GM13976 (cell line): ENCODE data around the gene F5.

ENCODE experiments used
- DNase-seq: peaks from one replicate; pipeline ENCODE4 v3.0.0; 2012; ENCODE audit warnings: low spot score
- in situ Hi-C: fragments of 300-500 bp; cut with MboI; formaldehyde crosslinking; loops from one replicate; pipeline ENCODE4 v1.12.0; 2022; ENCODE audit warnings: low sequenced_read_pairs, mixed read lengths, inconsistent platforms; ENCODE audit not compliant: unreplicated experiment
- TF ChIP-seq, protein P1 (sequence below): IDR thresholded peaks from 2 replicates; pipeline ENCODE4 v1.5.1; 2012; ENCODE audit warnings: borderline replicate concordance, mild to moderate bottlenecking; ENCODE audit not compliant: insufficient read depth; ENCODE audit errors: extremely low read depth, missing control alignments, control extremely low read depth

The F5 gene

DNA sequence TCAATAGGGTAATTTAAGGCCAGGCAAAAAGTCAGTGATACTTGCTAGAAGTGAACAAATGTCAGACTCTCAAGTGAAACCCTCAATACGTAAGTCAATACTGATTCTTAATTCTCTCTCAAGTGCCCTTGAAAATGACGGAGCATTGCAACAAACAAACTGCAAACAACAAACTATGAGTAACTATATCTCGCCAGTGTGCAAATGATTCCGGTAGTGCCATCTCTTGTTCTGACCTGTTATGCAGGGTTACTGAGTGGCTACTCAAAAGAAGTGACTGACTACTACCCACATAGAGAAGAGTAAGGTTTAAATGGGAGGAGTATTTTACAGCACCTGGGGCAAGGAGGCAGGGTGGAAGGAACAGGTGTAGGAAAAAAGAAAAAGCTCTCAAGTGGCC is 102.2 kb downstream of the F5 start:
- TF ChIP-seq, protein P1, sequence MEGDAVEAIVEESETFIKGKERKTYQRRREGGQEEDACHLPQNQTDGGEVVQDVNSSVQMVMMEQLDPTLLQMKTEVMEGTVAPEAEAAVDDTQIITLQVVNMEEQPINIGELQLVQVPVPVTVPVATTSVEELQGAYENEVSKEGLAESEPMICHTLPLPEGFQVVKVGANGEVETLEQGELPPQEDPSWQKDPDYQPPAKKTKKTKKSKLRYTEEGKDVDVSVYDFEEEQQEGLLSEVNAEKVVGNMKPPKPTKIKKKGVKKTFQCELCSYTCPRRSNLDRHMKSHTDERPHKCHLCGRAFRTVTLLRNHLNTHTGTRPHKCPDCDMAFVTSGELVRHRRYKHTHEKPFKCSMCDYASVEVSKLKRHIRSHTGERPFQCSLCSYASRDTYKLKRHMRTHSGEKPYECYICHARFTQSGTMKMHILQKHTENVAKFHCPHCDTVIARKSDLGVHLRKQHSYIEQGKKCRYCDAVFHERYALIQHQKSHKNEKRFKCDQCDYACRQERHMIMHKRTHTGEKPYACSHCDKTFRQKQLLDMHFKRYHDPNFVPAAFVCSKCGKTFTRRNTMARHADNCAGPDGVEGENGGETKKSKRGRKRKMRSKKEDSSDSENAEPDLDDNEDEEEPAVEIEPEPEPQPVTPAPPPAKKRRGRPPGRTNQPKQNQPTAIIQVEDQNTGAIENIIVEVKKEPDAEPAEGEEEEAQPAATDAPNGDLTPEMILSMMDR = no peak
- in situ Hi-C loops = no loop called here
- no peak for DNase-seq

DNA sequence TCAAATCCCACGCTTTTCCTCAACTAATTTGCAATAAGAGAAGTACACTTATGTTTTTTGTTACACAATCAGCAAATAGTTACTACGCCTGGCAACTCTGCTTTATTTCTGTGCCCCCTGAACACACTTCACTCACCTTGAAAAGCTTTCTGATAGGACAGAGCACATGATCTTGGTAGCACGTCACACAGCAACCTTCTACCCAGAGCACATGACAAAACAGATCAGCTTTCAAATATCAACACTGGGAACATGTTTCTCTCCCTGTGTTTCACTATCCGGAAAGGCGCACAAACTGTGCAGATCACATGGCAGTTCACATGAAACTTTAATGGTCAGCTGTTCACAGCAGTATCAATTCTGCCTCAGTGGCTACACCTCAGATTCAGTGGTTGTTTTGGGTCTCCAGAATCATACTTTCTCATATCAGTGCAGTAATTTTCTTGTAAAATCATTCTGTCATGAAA is 102.7 kb downstream of the F5 start:
- in situ Hi-C loops = no loop called here
- DNase-seq = no peak

DNA sequence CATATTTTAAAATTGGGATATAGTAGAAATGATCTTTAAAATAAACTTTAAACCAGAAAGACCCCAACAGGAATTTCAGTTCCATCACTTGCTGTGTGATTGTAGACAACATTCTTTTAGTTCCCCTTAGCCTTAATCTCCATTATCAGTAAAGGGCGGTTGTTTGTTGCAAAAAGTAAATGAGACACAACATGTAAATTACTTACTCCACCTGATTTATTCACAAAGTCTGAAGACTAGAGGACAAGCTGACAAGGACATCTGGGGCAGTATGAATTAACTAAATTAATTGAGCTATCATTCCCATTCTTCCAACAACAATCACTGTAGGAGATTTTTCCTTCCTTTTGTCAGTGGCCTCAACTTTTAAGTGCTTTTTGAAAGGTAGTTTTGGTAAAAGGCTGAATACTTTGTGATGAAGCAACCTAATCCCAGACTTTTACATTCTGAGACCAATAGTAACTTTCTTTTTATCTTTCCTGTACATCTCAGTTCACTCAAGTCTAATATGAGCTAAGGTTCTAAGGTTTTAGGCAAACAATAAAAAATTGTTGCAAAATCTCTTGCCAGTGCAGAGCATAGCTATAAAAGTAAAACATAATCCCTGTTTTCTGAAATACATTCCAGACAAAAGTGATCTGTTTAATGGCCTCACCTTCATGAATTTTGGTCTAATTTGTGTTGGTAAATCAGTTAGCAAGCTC is 106.8 kb downstream of the F5 start:
- TF ChIP-seq, protein P1 = no peak
- in situ Hi-C loops = no loop called here

More for the DNA sequence above, 102.7 kb downstream of the F5 start:
- TF ChIP-seq, protein P1 = no peak

DNA sequence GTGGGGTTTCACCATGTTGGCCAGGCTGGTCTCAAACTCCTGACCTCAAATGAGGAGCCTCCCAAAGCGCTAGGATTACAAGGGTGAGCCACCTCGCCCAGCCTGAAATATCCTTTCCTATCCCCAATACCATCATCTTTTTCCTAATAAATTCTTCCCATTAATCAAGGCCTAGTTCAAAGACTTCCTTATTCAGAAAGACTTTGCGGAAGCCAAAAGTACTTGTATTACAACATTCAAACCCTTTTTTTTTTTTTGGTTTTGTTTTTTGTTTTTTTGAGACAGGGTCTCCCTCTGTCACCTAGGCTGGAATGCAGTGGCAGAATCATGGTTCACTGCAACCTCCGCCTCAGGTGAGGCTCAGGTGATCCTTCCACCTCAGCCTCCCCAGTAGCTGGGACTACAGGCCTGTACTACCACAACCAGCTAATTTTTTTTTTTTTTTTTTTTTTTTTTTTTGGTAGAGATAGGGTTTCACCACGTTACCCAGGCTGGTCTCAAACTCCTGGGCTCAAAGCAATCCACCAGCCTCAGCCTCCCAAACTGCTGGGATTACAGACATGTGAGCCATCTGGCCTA is 108.1 kb downstream of the F5 start:
- DNase-seq = no peak
- in situ Hi-C loops = no loop called here
- TF ChIP-seq, protein P1 = no peak

More for the DNA sequence above, 106.8 kb downstream of the F5 start:
- DNase-seq = no peak

DNA sequence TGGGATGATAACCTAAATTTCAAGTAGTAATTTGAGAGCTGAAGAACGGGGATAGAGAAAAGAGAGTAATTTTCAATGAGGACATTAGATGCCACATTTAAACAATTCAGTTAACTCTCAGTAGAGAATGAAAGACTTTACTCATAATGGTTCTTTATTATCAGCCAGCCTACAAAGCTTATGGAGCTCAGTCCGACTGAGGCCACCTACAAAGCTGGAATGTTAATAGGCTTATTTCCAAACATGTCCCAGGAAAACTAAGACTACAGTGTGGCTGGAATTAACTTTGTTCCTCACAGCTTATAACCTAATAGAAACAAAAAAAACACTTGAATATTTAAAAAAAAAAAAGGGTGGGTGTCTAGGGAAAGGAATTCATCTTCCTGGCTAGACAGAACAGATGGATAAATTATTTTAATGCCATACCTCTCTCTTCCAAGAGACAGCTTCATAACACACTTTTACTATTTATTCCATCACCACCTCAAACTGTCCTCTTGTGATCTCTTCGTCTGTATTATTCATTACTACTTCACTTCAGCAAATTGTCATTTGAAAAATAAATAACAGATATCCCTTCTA is 110.4 kb downstream of the F5 start:
- no peak for DNase-seq
- in situ Hi-C loops = no loop called here
- TF ChIP-seq, protein P1 = no peak

DNA sequence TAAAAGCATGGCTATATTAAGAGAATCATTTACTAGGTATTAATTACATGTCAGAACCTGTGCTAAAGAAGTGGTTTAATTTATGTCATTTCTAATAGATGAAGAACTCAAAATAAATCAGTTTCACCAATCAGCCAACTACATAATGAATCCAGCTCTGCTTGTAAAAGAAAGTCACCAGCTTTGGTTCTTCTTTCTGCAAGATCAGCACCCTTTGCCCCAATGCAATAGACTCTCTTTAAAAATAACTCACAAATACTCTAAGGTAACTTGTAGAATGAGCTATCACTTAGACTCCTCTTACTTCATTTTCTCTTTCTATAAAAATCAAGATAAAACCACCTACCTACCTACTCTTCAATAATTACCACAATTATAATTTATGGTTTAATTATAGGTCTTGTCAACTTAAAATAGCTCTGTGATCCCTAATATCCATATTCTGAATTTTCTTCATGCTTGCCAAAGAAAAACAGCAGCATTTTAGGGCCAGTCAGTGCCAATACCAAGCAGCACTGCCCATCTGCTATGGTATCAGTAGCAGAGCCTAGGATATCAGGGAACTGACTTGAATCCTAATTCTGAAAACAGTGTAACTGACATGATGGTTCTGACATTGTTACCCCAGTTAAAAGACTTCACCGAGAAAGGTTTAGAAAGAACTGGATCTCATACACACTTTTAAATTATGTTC is 111.8 kb downstream of the F5 start:
- TF ChIP-seq, protein P1 = no peak
- in situ Hi-C loops = no loop called here
- DNase-seq = no peak
